GM11168 (cell line): ENCODE measurements around the gene FCGR2B.

ENCODE experiments used
- in situ Hi-C: fragments of 300-500 bp; cut with MboI; formaldehyde crosslinking; loops from one replicate; pipeline ENCODE4 v1.12.0; 2022; ENCODE audit warnings: low sequenced_read_pairs; ENCODE audit not compliant: unreplicated experiment

Gene FCGR2B

DNA sequence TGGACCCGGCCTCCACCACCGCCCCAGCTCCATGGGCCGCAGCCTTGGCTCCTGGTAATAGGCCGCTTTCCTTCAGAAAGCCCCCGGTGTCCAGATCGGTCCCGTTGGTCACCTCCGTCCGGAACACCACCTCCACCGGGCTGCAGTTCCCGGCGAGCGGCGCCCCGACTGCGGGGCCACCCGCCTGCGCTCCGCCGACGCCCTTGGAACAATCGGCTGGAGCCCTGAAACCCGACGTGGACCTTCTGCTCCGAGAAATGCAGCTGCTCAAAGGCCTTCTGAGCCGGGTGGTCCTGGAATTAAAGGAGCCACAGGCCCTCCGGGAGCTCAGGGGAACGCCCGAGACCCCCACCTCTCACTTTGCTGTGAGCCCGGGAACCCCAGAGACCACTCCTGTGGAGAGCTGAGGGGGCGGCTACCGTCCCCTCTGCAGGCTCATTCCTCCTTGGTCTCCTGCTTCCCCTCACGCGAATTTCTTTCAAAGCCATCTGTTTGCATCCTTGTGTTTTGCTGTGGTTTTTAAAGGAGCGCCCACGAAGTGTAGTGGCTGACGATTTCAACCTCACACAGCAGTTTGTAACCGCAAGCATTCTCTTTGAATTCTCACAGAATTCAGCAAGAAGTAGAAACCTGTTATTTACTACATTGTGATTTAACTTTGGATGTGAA lies 64.4 kb downstream of the FCGR2B start:
- in situ Hi-C loops = no loop called here
